ENCODE measurements around the gene PRR5.
"Not testable (repeated sequence)": the region's sequence is repeated elsewhere in the genome, so short reads cannot be mapped to it uniquely, and the experiment has no call there.

Gene PRR5

DNA sequence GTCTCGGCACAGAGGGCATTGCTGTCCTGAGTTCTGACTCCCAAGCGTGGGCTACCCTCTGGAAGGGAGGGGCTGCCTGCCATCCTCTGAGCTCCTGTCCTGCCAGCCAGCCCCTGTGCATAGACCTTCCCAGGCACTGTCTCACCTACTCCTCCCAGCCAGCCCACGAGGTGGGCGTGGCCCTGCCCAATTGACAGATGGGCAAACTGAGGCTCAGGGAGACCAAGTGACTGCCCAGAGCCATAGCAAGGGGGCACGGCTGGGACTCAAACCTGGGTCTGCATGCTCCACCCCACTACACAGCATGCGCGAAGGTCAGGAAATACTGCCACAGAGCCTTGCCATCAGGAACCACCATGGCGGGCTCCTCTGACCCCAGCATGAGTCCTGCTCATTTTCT, 29.4 kb upstream of the PRR5 start:
- DNase-seq (ENCODE audit: low read depth) = no peak
- TF ChIP-seq, protein P1, sequence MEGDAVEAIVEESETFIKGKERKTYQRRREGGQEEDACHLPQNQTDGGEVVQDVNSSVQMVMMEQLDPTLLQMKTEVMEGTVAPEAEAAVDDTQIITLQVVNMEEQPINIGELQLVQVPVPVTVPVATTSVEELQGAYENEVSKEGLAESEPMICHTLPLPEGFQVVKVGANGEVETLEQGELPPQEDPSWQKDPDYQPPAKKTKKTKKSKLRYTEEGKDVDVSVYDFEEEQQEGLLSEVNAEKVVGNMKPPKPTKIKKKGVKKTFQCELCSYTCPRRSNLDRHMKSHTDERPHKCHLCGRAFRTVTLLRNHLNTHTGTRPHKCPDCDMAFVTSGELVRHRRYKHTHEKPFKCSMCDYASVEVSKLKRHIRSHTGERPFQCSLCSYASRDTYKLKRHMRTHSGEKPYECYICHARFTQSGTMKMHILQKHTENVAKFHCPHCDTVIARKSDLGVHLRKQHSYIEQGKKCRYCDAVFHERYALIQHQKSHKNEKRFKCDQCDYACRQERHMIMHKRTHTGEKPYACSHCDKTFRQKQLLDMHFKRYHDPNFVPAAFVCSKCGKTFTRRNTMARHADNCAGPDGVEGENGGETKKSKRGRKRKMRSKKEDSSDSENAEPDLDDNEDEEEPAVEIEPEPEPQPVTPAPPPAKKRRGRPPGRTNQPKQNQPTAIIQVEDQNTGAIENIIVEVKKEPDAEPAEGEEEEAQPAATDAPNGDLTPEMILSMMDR (IDR thresholded peaks at IDR 0.05; ENCODE audit: low read depth, low read length, missing control alignments) = no peak
- no peak overlapping the region for H3K4me3 ChIP-seq (ENCODE audit: low read depth, low read length)

DNA sequence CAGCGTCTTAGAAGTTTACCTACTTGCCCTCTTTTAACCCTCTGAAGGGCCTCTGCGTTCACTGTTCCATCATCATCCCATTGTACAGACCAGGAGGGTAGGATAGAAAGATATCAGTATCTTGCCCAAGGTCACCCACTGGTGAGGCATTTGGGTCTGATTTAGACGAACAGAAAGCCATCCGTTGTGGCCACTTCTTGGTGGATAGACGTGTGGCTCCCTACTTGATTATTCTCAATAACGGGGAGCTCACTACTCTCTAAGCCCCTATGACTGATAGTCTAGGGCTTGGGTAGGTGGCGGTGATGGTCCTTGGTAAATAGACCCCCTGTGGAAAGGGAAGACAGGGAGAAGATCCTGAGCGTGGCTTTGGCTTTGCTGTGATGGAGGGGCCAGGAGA, 28.6 kb upstream of the PRR5 start:
- no peak overlapping the region for H3K4me3 ChIP-seq (ENCODE audit: low read depth, low read length)
- DNase-seq (ENCODE audit: low read depth) = no peak
- TF ChIP-seq, protein P1 (IDR thresholded peaks at IDR 0.05; ENCODE audit: low read depth, low read length, missing control alignments) = no peak

DNA sequence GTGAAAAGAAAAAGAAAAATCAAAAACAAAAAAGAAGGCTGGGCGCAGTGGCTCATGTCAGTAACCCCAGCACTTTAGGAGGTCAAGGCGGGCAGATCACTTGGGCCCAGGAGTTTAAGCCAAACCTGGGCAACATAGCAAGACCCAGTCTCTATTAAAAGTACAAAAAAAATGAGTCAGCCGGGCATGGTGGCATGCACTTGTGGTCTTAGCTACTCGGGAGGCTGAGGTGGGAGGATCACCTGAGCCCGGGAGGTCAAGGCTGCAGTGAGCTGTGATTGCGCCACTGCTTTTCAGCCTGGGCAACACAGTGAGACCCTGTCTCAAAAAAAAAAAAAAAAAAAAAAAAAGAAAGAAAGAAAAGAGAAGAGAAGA, 26.0 kb upstream of the PRR5 start:
- not testable (repeated sequence) for H3K4me3 ChIP-seq (ENCODE audit: low read depth, low read length); DNase-seq (ENCODE audit: low read depth)

DNA sequence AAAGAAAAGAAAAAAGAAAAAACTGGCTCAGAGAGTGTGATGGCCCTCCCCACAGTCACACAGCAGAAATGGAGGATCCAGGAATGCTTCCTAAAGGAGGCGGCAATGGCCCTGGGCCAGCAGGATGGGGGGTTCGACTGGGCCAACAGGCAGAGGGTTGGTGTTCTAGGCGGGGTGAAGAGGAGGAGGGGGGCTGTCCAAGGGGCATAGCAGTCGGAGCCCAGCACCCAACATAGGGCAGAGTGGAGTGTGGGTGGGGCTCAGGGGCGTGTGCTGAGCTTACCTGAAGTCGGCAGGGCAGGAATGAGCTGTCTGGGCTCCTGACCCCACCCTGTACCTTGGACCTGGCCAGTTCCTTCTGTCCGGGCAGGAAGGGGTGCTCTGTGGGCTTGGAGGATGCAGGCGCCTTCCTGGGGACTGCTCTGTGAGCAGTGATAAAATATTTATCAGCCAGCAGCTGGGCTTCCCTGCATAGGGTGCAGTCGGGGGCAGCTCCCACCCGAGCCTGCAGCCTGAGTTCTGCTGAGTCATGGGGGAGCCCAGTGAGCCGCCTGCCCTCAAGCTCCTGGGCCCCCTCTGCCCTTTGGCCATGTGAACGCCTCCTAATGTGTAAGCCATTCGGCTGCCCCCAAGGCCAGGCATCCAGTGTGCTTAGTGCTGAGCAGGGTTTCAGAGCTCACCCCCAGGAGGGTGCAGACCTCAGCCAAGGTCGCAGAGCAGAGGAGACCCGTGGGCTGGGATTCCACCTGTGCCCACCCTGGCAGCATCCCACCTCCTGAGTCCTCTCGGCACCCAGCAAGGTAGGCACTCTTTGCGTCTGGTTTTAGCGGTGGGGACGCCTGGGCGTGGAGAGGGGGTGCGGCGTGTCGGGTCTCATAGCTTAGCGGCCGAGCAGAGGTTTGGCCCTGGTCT, 25.3 kb upstream of the PRR5 start:
- no peak overlapping the region for H3K4me3 ChIP-seq (ENCODE audit: low read depth, low read length)
- TF ChIP-seq, protein P1 (IDR thresholded peaks at IDR 0.05; ENCODE audit: low read depth, low read length, missing control alignments) = no peak
- no peak for DNase-seq (ENCODE audit: low read depth)

DNA sequence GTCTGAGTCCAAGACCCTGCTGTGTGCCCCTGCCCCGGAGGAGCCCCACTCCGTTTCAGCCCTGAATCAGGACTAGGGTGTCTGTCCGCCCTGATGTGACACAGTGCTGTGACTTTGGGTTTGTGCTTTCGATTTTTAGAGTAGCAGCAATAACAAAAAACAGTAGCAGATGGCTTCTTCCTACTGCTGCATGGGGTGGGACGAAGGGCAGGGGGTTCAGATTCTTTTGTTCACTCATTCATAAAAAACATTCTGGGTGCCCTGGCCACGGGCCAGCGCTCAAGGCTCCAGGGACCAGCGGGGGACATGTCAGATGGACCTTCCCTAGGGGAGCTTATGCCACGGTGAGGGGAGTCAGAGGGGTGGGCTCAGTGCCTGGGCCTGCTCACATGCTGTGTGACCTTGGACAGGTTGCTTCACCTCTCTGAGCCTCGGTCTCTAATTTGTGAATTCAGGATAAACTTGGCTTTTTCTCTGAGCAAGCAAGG, 24.6 kb upstream of the PRR5 start:
- H3K4me3 ChIP-seq (ENCODE audit: low read depth, low read length) = no peak overlapping the region
- no peak for DNase-seq (ENCODE audit: low read depth)
- TF ChIP-seq, protein P1 (IDR thresholded peaks at IDR 0.05; ENCODE audit: low read depth, low read length, missing control alignments) = no peak

DNA sequence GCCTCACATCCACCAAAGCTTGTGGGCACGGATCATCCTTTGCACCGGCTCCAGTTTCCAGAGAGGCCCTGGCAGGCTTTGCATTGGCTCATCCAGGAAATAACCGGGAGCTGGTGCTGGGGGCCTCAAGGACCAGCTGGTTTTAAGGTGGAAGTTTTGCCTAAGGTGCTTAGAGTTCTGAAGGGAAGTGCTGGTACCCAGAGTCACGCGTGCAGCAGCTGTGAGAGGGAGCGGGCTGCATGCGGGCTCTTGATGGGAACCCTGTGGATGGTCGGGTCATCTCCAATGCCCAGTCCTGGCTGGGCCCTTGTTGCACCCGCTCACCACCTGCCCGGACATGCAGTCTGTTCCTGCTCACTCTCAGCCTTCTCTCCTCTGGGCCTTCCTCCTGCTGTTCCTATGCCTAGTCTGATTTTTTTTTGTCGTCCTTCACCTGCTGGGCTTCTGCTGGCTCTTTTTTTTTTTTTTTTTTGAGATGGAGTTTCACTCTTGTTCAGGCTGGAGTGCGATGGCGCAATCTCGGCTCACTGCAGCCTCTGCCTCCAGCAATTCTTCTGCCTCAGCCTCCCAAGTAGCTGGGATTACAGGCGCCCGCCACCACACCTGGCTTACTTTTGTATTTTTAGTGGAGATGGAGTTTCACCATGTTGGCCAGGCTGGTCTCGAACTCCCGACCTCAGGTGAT, 24.0 kb upstream of the PRR5 start:
- no peak overlapping the region for H3K4me3 ChIP-seq (ENCODE audit: low read depth, low read length)
- DNase-seq (ENCODE audit: low read depth) = no peak
- TF ChIP-seq, protein P1 (IDR thresholded peaks at IDR 0.05; ENCODE audit: low read depth, low read length, missing control alignments) = no peak

DNA sequence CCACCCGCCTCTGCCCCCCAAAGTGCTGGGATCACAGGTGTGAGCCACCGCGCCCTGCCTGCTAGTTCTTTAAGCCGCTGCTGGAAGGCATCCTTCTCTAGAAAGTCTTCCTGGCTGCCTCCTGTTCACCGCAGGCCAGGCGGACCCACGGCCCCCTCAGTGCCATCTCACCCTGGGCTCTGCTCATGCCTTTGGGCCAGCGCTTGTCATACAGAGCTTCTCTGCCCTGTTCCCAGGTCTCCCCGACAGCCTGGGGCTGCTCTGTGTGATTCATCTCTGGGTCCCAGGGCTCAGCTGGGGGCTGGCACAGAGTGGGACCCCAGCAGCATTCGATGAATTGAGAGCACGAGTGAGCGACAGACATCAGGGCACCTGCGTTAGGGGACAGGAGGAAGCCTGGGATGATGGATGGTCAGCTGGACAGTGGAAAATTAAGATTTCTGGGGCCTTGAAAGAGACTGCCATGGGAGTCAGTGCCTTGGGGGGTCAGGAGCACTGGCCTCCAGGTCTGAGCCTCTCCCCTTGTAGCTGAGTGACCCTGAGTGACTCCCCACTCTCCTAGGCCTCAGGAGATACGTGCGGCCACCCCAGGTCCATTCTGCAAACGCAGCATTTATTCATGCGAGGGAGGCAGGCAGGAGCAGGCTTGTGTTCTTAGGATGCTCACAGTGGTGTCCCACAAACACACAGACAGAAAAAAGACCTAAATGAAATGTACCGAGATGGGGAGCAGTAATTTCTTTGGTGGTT, 23.3 kb upstream of the PRR5 start:
- no peak for DNase-seq (ENCODE audit: low read depth)
- TF ChIP-seq, protein P1 (IDR thresholded peaks at IDR 0.05; ENCODE audit: low read depth, low read length, missing control alignments) = no peak
- no peak overlapping the region for H3K4me3 ChIP-seq (ENCODE audit: low read depth, low read length)

DNA sequence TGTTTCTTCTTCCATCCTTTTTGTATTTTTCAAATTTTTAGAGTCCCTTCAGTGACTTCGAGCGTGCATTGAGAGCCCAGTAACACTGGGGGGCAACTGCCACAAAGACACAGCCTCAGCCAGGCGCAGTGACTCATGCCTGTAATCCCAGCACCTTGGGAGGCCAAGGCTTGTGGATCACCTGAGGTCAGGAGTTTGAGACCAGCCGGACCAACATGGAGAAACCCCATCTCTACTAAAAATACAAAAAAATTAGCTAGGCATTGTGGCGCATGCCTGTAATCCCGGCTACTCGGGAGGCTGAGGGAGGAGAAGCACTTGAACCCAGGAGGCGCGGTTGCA, 22.7 kb upstream of the PRR5 start:
- not testable (repeated sequence) for DNase-seq (ENCODE audit: low read depth); H3K4me3 ChIP-seq (ENCODE audit: low read depth, low read length)
